IPS-NIHi11 (cell line): ENCODE data around the gene CNPY3.
"Not testable (repeated sequence)": the region's sequence is repeated elsewhere in the genome, so short reads cannot be mapped to it uniquely, and the experiment has no call there.

ENCODE experiments used
- DNase-seq: peaks from one replicate; pipeline ENCODE4 v3.0.0; 2012; ENCODE audit warnings: mixed read lengths, low spot score

CNPY3 gene

GRCh38 chr6:42928986-42929820, at the start of gene CNPY3:
Gene CNPY3 (plus strand): TSS chr6:42929480. CDS start chr6:42929571, 91 bp downstream.
- peak; percentile 91 for DNase-seq

- DNase-seq: not testable (repeated sequence)
Measured at GRCh38 chr6:42880240-42880817, 49.0 kb upstream of the CNPY3 start.

- not testable (repeated sequence) for DNase-seq
Measured at GRCh38 chr6:42880871-42881270, 48.4 kb upstream of the CNPY3 start.

GRCh38 chr6:42885702-42886101, 43.6 kb upstream of the CNPY3 start:
- DNase-seq: no peak

- not testable (repeated sequence) for DNase-seq
Measured at GRCh38 chr6:42888201-42888600, 41.1 kb upstream of the CNPY3 start.

GRCh38 chr6:42889815-42890214, 39.5 kb upstream of the CNPY3 start:
- peak; percentile 10 for DNase-seq

- peak; percentile 91 for DNase-seq
Measured at GRCh38 chr6:42890311-42891198, 38.7 kb upstream of the CNPY3 start.

GRCh38 chr6:42891199-42891722, 38.0 kb upstream of the CNPY3 start:
- no peak for DNase-seq

GRCh38 chr6:42894041-42894828, 35.0 kb upstream of the CNPY3 start:
- not testable (repeated sequence) for DNase-seq

- DNase-seq: no peak
Measured at GRCh38 chr6:42896178-42896719, 33.0 kb upstream of the CNPY3 start.

- DNase-seq: peak; percentile 53
Measured at GRCh38 chr6:42898891-42899361, 30.4 kb upstream of the CNPY3 start.

GRCh38 chr6:42899871-42900270, 29.4 kb upstream of the CNPY3 start:
- DNase-seq: no peak

GRCh38 chr6:42901538-42901957, 27.7 kb upstream of the CNPY3 start:
- DNase-seq: peak; percentile 62

GRCh38 chr6:42902429-42903263, 26.6 kb upstream of the CNPY3 start:
- not testable (repeated sequence) for DNase-seq

- DNase-seq: no peak
Measured at GRCh38 chr6:42904467-42904866, 24.8 kb upstream of the CNPY3 start.

- no peak for DNase-seq
Measured at GRCh38 chr6:42907336-42907735, 21.9 kb upstream of the CNPY3 start.

GRCh38 chr6:42909835-42910234, 19.4 kb upstream of the CNPY3 start:
- DNase-seq: no peak

GRCh38 chr6:42911171-42912021, 17.9 kb upstream of the CNPY3 start:
- DNase-seq: peak; percentile 74

GRCh38 chr6:42914546-42914945, 14.7 kb upstream of the CNPY3 start:
- no peak for DNase-seq
